ENCODE measurements around the gene SEC14L2.
"Not testable (repeated sequence)": the region's sequence is repeated elsewhere in the genome, so short reads cannot be mapped to it uniquely, and the experiment has no call there.

SEC14L2 gene

GRCh38 chr22:30460555-30460954 is 63.7 kb downstream of the SEC14L2 start:
- DNase-seq, result not testable (repeated sequence)

- no peak for DNase-seq
These were observed 72.3 kb downstream of the SEC14L2 start for GRCh38 chr22:30469165-30469564.

- no peak for DNase-seq
These were observed 73.8 kb downstream of the SEC14L2 start for GRCh38 chr22:30470655-30471054.

GRCh38 chr22:30471616-30472318 is 74.9 kb downstream of the SEC14L2 start, which contains the start of gene SEC14L3:
Gene SEC14L3, minus strand, starts transcription at chr22:30472017. Its CDS starts 59 bp downstream, at chr22:30471958.
- DNase-seq, result no peak

- DNase-seq, result no peak
These were observed 76.3 kb downstream of the SEC14L2 start for GRCh38 chr22:30472994-30473720.

- no peak for DNase-seq
These were observed 77.3 kb downstream of the SEC14L2 start for GRCh38 chr22:30474121-30474520.
